ENCODE data around the gene DPEP1. TPM values are rescaled to one million over a fixed set of nuclear protein-coding genes. Genes with fewer than 3 reads are reported as not detected.

Gene DPEP1
- total RNA-seq, 4 donors from 2014 or later = 1.3 to 4.0 (median 1.4) TPM; not detected in 1

- Histone ChIP-seq H3K27ac (no peak overlapping the region), H3K36me3 (peaks cover 0 to 26% (median 7%) of the 10 kb centered on the region in 4 donors), H3K9me3 (no peaks in the 10 kb centered on the region), H3K27me3 (peaks cover 6% of the 10 kb centered on the region), H3K4me1 (peaks cover 0 to 12% (median 7%) of the 10 kb centered on the region in 4 donors), H3K4me3 (no peak overlapping the region)
- in situ Hi-C loops (cut with MboI; ENCODE audit: low pct_ligation_motif_present in 1 of 4, low pct_unique_long_range_greater_than_20kb in 1 of 4, low sequenced_read_pairs in 3 of 4) (no loop called here), intact Hi-C loops (cut with DNase I; ENCODE audit: low total_unique reads) (no loop called here)
- TF ChIP-seq POLR2A (IDR thresholded peaks at IDR 0.05) (no peak), POLR2AphosphoS5 (IDR thresholded peaks at IDR 0.05) (no peak), EP300 (IDR thresholded peaks at IDR 0.05; ENCODE audit: low read depth) (no peak), CTCF (IDR thresholded peaks at IDR 0.05) (no peak)
- no peak for DNase-seq
- 73 to 74% methylated on average over 7 to 14 of the region's 14 CpGs for WGBS, 2 donors (ENCODE audit: low coverage in 1 of 2)
Observed at GRCh38 chr16:89643769-89644300, 30.4 kb downstream of the DPEP1 start.

GRCh38 chr16:89645122-89645521, 31.7 kb downstream of the DPEP1 start:
- H3K36me3 ChIP-seq = peaks cover 0 to 26% (median 7%) of the 10 kb centered on the region in 4 donors
- in situ Hi-C loops (cut with MboI; ENCODE audit: low pct_ligation_motif_present in 1 of 4, low pct_unique_long_range_greater_than_20kb in 1 of 4, low sequenced_read_pairs in 3 of 4) (no loop called here), intact Hi-C loops (cut with DNase I; ENCODE audit: low total_unique reads) (no loop called here)

GRCh38 chr16:89646270-89646669, 32.8 kb downstream of the DPEP1 start:
- H3K27ac ChIP-seq = no peak overlapping the region
- intact Hi-C loops (cut with DNase I; ENCODE audit: low total_unique reads) (no loop called here), in situ Hi-C loops (cut with MboI; ENCODE audit: low pct_ligation_motif_present in 1 of 4, low pct_unique_long_range_greater_than_20kb in 1 of 4, low sequenced_read_pairs in 3 of 4) (no loop called here)
- H3K27me3 ChIP-seq = no peaks in the 10 kb centered on the region
- H3K9me3 ChIP-seq = no peaks in the 10 kb centered on the region
- 94% methylated on average over 22 of the region's 22 CpGs; no CpG with 5 or more reads in 1 of the 2 donors for whole genome bisulfite sequencing, 2 donors (ENCODE audit: low coverage in 1 of 2)
- DNase-seq = no peak
- H3K4me1 ChIP-seq = peaks cover 0 to 2% (median 0%) of the 10 kb centered on the region in 4 donors
- peaks cover 0 to 26% (median 7%) of the 10 kb centered on the region in 4 donors for H3K36me3 ChIP-seq
- TF ChIP-seq CTCF (IDR thresholded peaks at IDR 0.05) = no peak
- no peak for TF ChIP-seq POLR2AphosphoS5 (IDR thresholded peaks at IDR 0.05)
- no peak for TF ChIP-seq POLR2A (IDR thresholded peaks at IDR 0.05)
- no peak for TF ChIP-seq EP300 (IDR thresholded peaks at IDR 0.05; ENCODE audit: low read depth)
- no peak overlapping the region for H3K4me3 ChIP-seq

More at GRCh38 chr16:89645122-89645521, 31.7 kb downstream of the DPEP1 start:
- H3K4me3 ChIP-seq = no peak overlapping the region
- peaks cover 0 to 12% (median 7%) of the 10 kb centered on the region in 4 donors for H3K4me1 ChIP-seq
- DNase-seq = no peak
- 87% methylated on average over 11 of the region's 11 CpGs; no CpG with 5 or more reads in 1 of the 2 donors for WGBS, 2 donors (ENCODE audit: low coverage in 1 of 2)
- no peak overlapping the region for H3K27ac ChIP-seq
- TF ChIP-seq EP300 (IDR thresholded peaks at IDR 0.05; ENCODE audit: low read depth) = no peak
- TF ChIP-seq POLR2A (IDR thresholded peaks at IDR 0.05) = no peak
- TF ChIP-seq CTCF (IDR thresholded peaks at IDR 0.05) = no peak
- no peak for TF ChIP-seq POLR2AphosphoS5 (IDR thresholded peaks at IDR 0.05)
- no peaks in the 10 kb centered on the region for H3K9me3 ChIP-seq
- H3K27me3 ChIP-seq = peaks cover 6% of the 10 kb centered on the region

GRCh38 chr16:89646906-89647305, 33.5 kb downstream of the DPEP1 start:
- H3K9me3 ChIP-seq = no peaks in the 10 kb centered on the region
- no peaks in the 10 kb centered on the region for H3K4me1 ChIP-seq
- in situ Hi-C loops (cut with MboI; ENCODE audit: low pct_ligation_motif_present in 1 of 4, low pct_unique_long_range_greater_than_20kb in 1 of 4, low sequenced_read_pairs in 3 of 4) = no loop called here
- peaks cover 0 to 26% (median 7%) of the 10 kb centered on the region in 4 donors for H3K36me3 ChIP-seq
- WGBS, 2 donors (ENCODE audit: low coverage in 1 of 2) = 80 to 84% methylated on average over 1 to 6 of the region's 12 CpGs
- no peak overlapping the region for H3K4me3 ChIP-seq
- TF ChIP-seq POLR2AphosphoS5 (IDR thresholded peaks at IDR 0.05) (no peak), EP300 (IDR thresholded peaks at IDR 0.05; ENCODE audit: low read depth) (no peak), CTCF (IDR thresholded peaks at IDR 0.05) (no peak), POLR2A (IDR thresholded peaks at IDR 0.05) (no peak)
- no peak overlapping the region for H3K27ac ChIP-seq
- no peak for DNase-seq
- H3K27me3 ChIP-seq = no peaks in the 10 kb centered on the region
- intact Hi-C loops (cut with DNase I; ENCODE audit: low total_unique reads) = no loop called here

All from transverse colon (tissue), 4 donors.